GM19397 (cell line): ENCODE results near the gene RPA3.
"Not testable (repeated sequence)": the region's sequence is repeated elsewhere in the genome, so short reads cannot be mapped to it uniquely, and the experiment has no call there.

Experiments
- ATAC-seq: cut with Tn5 transposase; IDR thresholded peaks from one replicate; pipeline ENCODE4 v1.9.1; 2021; ENCODE audit warnings: mild to moderate bottlenecking, moderate library complexity; ENCODE audit not compliant: unreplicated experiment

The RPA3 gene

GRCh38 chr7:7695111-7695817 is 23.1 kb downstream of the RPA3 start:
- no peak for ATAC-seq

- no peak for ATAC-seq
Measured at GRCh38 chr7:7694542-7694941, 23.9 kb downstream of the RPA3 start.

DNA sequence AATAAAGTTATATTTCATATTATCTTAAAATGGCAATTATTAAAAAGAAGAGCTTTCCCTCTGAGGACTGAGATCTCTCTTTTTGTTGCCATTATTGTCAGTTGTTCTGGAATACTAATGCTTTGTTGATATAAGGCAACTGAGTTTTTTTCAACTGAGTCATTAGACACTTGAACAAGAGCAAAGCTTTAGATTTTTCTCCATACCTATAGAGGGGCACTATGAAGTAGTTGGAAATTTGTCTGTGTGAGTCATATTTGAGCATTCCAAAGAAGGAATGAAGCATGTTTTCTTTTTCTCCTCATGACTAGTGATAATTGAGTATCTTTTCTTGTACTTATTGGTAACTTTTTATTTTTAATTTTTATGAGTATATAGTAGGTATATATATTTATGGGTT is 24.5 kb downstream of the RPA3 start:
- no peak for ATAC-seq

- no peak for ATAC-seq
Measured at GRCh38 chr7:7688956-7689355, 29.5 kb downstream of the RPA3 start.

DNA sequence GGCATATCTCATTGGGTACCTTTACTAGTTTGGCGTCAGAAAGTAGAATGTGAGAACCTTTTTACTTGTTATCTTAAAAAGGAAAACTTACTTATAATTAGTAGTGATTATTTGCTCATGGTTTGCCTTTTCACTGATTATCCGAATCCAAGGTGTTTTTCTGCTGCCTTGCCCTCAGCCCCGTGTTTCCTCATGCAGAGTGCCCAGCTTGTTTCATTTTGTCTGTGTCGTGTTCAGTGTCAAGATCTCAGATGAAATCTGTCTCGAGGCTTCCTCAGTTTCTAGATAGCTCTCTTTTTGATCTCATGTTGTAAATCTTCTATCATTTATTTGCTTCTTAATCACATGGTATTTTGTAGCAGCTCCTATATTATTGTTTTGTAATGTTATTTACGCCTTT is 30.1 kb downstream of the RPA3 start:
- no peak for ATAC-seq

DNA sequence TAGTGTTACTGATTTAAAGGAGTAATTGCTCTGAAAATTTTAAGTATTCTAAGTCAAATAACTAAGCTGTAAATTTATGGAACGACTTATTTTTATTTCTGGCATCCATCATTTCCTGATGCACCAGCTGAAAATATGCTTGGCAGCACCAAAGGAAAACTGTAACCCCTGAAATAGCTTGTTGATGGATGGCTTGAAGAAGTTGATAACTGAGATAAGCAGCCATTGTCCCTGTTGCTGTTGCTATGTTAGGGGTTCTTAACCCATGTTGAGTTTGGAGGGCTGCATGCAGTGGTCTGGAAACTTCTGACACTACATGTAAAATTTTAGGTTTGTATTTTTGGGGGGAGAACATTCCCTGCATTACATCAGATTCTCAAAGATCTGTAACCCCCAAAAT is 30.6 kb downstream of the RPA3 start:
- no peak for ATAC-seq

DNA sequence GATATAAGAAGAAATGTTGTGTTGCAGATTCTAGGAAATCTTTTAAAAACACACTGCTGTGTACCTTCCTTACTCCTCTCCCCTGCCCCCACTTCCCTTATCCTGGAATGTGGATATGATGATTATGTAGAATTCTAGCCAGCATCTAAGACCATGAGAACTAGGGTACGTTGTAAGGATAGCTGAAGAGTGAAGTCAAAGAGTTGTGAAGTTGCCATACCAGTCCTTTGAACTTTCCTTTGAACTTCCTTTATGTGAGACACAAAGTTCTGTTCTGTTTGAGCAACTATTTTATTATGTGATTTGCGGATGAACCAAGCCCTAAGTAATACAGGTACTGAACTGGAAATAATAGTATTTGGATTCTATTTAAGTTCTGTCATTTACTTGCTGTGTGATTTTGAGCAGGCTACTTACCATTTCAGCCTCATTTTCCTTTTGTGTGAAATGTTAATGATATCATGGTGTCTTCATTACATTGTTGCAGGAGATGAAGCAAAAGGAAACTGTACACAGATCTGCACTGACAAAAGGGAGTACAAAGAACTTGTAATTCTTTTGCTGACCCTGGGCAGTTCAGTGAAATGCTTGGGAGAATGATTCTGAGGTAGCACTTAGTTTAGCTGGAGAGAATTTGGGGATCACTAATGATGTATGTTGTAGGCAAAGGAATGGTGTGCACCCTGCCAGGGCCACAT is 31.4 kb downstream of the RPA3 start:
- ATAC-seq = no peak

DNA sequence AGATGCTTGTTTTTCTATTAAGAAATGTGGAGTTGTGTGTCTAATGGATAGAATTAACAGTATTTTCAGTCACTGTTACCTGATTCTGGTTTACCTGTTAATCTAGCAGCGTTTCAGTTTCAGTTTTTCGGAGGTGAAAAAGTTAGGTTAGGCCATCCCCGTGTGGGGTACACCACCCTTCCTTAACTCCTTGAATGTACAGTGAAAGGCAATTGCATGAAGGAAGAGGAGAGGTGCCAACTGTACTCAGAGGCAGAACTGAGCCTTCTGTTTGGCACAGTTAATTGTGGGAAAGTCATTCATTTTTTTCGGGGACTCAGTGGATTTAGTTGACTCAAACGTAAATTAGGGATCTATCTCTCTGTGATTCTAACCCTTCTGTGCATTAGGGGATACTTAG is 35.5 kb downstream of the RPA3 start:
- ATAC-seq = no peak

DNA sequence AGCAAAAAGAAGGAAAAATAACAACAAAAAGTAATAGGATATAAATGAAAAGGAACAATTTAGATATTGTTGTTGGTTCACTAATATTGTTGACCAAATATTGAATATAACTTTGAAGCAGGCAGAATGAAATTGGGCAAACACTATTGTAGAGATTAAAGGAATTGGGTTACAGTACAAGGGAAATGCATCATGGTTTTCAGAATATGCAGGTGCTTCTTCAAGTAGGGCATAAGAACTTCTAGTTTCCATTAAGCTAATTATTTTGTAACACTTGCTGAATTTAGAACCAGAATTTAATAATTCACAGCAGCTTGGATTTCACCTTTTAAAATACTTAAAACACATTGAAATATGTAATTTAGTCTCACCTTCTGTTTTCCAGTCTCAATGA is 36.5 kb downstream of the RPA3 start:
- no peak for ATAC-seq

DNA sequence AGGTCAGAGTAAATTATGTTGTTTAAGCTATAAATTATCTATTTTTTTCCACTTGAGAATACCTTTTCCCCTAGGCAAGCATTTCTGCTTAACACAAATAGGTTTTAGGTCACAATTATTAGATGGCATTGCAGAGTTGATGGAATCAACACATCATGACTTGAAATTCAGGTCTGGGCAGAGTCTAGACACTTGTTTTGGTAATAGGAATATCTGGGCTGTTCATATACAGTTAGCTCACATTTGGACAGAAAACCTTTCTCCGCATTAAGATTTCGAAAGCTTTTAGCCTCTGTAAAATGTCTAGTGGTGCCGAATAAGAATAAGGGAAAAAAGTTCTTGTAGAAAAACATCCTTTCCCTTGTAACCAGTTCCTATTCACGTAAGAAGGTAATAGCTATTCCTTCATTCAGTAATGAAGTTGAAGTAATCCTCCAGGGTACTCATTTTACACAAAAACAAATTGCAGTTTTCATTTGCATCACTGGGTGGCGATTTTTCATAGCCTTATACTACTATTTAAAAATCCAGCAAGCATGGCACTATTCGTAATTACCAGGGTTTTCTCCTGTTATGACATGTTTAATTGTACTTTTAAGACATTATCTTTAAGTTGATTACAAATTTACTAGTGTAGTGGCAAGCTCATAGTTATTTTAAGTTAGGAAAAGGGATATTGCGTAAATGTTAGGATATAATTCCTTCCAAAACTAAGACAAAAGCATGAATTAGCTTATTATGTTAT is 37.0 kb downstream of the RPA3 start:
- ATAC-seq = peak; percentile 84

DNA sequence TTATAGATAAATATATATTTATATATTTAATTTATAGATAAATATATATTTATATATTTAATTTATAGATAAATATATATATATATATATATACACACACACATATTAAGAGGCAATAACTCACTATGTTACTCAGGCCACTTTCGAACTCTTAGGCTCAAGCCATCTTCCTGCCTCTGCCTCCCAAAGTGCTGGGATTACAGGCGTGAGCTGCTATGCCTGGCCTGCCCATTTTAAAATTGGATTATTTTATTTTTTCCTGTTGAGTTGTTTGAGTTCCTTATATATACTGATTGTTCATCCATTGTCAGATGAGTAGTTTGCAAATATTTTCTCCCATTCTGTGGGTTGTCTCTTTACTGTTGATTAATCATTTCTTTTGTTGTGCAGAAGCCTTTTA is 38.8 kb downstream of the RPA3 start:
- not testable (repeated sequence) for ATAC-seq

- ATAC-seq = no peak
Measured at GRCh38 chr7:7675686-7676085, 42.7 kb downstream of the RPA3 start.

DNA sequence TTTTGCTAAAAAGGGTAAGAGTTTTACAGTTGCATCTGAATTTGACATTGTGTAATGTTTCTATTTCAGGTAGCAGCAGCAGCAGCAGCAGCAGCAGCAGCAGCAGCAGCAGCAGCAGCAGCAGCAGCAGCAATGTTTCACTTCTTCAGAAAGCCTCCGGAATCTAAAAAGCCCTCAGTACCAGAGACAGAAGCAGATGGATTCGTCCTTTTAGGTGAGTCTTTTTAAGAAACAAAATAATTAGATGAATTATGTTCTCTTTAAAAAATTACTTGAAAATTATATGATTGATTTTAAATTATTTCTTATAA is 45.2 kb downstream of the RPA3 start:
- no peak for ATAC-seq

GRCh38 chr7:7672545-7673239 is 45.7 kb downstream of the RPA3 start:
- no peak for ATAC-seq

- ATAC-seq = no peak
Measured at GRCh38 chr7:7671361-7671760, 47.0 kb downstream of the RPA3 start.

- no peak for ATAC-seq
Measured at GRCh38 chr7:7670490-7670889, 47.9 kb downstream of the RPA3 start.

- no peak for ATAC-seq
Measured at GRCh38 chr7:7668706-7669105, 49.7 kb downstream of the RPA3 start.

GRCh38 chr7:7667187-7667586 is 51.2 kb downstream of the RPA3 start:
- no peak for ATAC-seq

DNA sequence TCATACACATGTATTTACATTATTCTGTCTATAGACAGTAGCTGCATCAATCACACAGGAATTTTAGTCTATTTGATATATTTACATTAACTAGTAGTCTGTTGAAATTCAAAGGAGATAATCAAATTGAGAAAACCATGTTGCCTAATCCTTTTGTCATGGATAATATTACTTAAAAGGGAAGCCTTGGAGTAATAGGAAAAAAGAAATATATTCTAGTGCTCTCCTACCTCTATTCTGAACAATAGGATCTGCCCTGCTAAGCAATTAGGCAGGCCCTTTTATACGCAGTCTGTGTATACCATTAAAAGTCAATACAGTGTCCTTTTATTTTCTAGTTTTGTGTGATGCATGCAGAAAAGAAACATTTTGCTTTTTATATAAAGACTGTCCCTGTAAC is 53.4 kb downstream of the RPA3 start:
- no peak for ATAC-seq

DNA sequence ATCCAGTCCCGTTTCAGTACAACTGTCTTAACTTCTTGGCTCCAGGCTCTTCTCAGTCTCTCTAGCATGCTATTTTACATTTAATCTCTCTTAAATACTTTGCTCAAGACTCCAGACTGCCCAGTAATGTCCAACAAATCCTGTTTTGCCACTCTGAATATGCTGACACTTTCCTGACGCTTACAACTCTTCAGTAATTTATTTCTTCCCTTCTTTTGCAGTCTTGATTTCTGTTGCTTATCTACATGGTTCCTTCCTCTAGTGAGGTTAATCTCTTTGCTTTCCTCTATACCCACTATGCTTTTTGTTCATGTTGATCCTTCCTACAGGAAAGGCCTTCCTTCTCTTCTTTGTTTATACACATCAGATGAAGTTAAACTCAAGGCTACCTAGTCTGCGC is 54.1 kb downstream of the RPA3 start:
- no peak for ATAC-seq

- no peak for ATAC-seq
Measured at GRCh38 chr7:7662527-7662926, 55.9 kb downstream of the RPA3 start.

DNA sequence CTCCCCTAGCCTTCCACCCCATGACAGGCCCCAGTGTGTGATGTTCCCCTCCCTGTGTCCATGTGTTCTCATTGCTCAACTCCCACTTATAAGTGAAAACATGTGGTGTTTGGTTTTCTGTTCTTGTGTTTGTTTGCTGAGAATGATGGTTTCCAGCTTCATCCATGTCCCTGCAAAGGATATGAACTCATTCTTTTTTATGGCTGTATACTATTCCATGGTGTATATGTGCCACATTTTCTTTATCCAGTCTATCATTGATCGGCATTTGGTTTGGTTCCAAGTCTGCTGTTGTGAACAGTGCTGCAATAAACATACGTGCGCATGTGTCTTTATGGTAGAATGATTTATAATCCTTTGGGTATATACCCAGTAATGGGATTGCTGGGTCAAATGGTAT is 61.9 kb downstream of the RPA3 start:
- not testable (repeated sequence) for ATAC-seq
